ENCODE measurements around the gene CA10. TPM values are rescaled to one million over a fixed set of nuclear protein-coding genes. Genes with fewer than 3 reads are reported as not detected.

Gene CA10
- total RNA-seq, 2 experiments from 2014 or later, result not detected

DNA sequence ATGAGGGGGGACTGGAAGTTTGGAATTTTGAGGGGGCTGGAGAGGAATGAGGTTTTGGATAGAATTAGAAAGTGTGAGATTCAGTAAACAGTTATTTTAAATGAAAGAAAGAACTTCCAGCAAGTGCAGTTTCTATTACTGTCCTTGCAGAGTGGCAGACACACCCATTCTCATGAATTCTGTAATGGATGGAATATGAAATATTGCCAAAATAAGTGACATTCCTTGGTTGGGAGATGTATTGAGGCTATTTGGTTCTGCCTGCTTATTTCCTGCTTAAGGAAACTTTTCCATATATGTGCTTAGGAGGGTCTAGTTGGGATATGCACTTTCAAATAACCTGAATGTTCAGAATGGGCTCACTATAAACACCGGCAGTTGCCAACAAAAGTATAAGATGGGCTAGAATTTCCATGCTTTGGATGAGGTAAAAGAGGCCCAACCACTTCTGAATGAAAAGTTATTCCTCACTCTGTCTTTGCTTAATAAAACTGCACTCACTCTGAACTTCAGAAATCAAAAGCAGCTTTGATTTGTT lies 434.4 kb downstream of the CA10 start:
- ChIA-PET POLR2A (no interaction called here), CTCF (no interaction called here)
- no peaks in the 10 kb centered on the region for H3K36me3 ChIP-seq (ENCODE audit: insufficient read depth, low read length)
- H3K27me3 ChIP-seq (ENCODE audit: control insufficient read depth in 1 of 2, insufficient read depth in 2 of 2, low read length in 2 of 2), result no peaks in the 10 kb centered on the region
- ATAC-seq (ENCODE audit: poor library complexity), result no peak
- Mint-ChIP-seq H3K27me3 (peaks cover 7% of the 10 kb centered on the region), H3K9me3 (no peaks in the 10 kb centered on the region), H3K4me3 (no peak overlapping the region), H3K27ac (no peak overlapping the region), H3K36me3 (ENCODE audit: low read depth) (no peaks in the 10 kb centered on the region), H3K4me1 (ENCODE audit: low read depth) (no peaks in the 10 kb centered on the region)
- intact Hi-C loops (cut with DNase I, micrococcal nuclease), result no loop called here
- no peaks in the 10 kb centered on the region for H3K9me3 ChIP-seq (ENCODE audit: control insufficient read depth in 1 of 2, insufficient read depth in 1 of 2, low read length in 2 of 2)
- no peak overlapping the region for H3K27ac ChIP-seq (ENCODE audit: low read depth in 1 of 2, low read length in 2 of 2)
- no peaks in the 10 kb centered on the region for H3K4me1 ChIP-seq (ENCODE audit: insufficient read depth, low read length)
- DNase-seq, result no peak
- no peak overlapping the region for H3K4me3 ChIP-seq (ENCODE audit: low read length)
- TF ChIP-seq CTCF (IDR thresholded peaks at IDR 0.05), result no peak

DNA sequence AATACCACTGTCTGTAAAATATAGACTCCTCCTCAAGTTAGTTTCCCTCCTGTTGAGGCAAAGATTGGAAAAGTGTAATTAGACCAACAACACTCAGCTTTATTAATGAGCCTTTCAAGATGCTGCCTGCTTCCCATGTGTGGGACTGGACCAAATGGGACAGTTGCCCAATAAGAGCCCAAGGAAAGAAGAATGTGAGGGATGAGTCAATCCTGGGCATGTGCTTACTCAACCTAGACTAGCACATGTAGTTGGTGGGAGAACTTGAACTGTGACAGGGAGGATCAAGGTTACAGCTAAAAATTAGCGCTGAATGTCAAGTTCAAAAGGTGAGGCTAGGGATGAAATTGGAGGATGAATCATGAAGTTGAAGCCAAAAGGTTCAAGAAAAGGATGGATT lies 435.5 kb downstream of the CA10 start:
- ChIA-PET POLR2A (no interaction called here), CTCF (no interaction called here)
- H3K9me3 Mint-ChIP-seq, result no peaks in the 10 kb centered on the region
- H3K27me3 Mint-ChIP-seq, result no peaks in the 10 kb centered on the region
- Histone ChIP-seq H3K27ac (ENCODE audit: low read depth in 1 of 2, low read length in 2 of 2) (no peak overlapping the region), H3K9me3 (ENCODE audit: control insufficient read depth in 1 of 2, insufficient read depth in 1 of 2, low read length in 2 of 2) (no peaks in the 10 kb centered on the region), H3K27me3 (ENCODE audit: control insufficient read depth in 1 of 2, insufficient read depth in 2 of 2, low read length in 2 of 2) (no peaks in the 10 kb centered on the region), H3K4me3 (ENCODE audit: low read length) (no peak overlapping the region), H3K36me3 (ENCODE audit: insufficient read depth, low read length) (no peaks in the 10 kb centered on the region), H3K4me1 (ENCODE audit: insufficient read depth, low read length) (no peaks in the 10 kb centered on the region)
- no peak for TF ChIP-seq CTCF (IDR thresholded peaks at IDR 0.05)
- intact Hi-C loops (cut with DNase I, micrococcal nuclease), result no loop called here
- H3K4me1 Mint-ChIP-seq (ENCODE audit: low read depth), result no peaks in the 10 kb centered on the region
- H3K36me3 Mint-ChIP-seq (ENCODE audit: low read depth), result no peaks in the 10 kb centered on the region
- no peak overlapping the region for H3K27ac Mint-ChIP-seq
- DNase-seq (no peak), ATAC-seq (ENCODE audit: poor library complexity) (no peak)
- H3K4me3 Mint-ChIP-seq, result no peak overlapping the region

GRCh38 chr17:51721730-51722129 lies 436.8 kb downstream of the CA10 start:
- no peaks in the 10 kb centered on the region for H3K27me3 Mint-ChIP-seq
- ChIA-PET POLR2A (no interaction called here), CTCF (interaction anchor here (1.1 kb wide), 1 partner anchor 14 kb away, joined by 3 read pairs; no protein-coding TSS in a partner anchor)
- Histone ChIP-seq H3K9me3 (ENCODE audit: control insufficient read depth in 1 of 2, insufficient read depth in 1 of 2, low read length in 2 of 2) (no peaks in the 10 kb centered on the region), H3K4me3 (ENCODE audit: low read length) (no peak overlapping the region), H3K36me3 (ENCODE audit: insufficient read depth, low read length) (no peaks in the 10 kb centered on the region), H3K27ac (ENCODE audit: low read depth in 1 of 2, low read length in 2 of 2) (no peak overlapping the region), H3K4me1 (ENCODE audit: insufficient read depth, low read length) (no peaks in the 10 kb centered on the region), H3K27me3 (ENCODE audit: control insufficient read depth in 1 of 2, insufficient read depth in 2 of 2, low read length in 2 of 2) (no peaks in the 10 kb centered on the region)
- H3K9me3 Mint-ChIP-seq, result no peaks in the 10 kb centered on the region
- intact Hi-C loops (cut with DNase I, micrococcal nuclease), result no loop called here
- H3K27ac Mint-ChIP-seq, result no peak overlapping the region
- DNase-seq (no peak), ATAC-seq (ENCODE audit: poor library complexity) (no peak)
- no peak overlapping the region for H3K4me3 Mint-ChIP-seq
- no peak for TF ChIP-seq CTCF (IDR thresholded peaks at IDR 0.05)
- no peaks in the 10 kb centered on the region for H3K4me1 Mint-ChIP-seq (ENCODE audit: low read depth)
- no peaks in the 10 kb centered on the region for H3K36me3 Mint-ChIP-seq (ENCODE audit: low read depth)
